HG02870 (cell line): ENCODE results near the gene PCMTD2.

ENCODE experiments used
- ATAC-seq: cut with Tn5 transposase; IDR thresholded peaks from one replicate; pipeline ENCODE4 v1.9.1; 2021; ENCODE audit warnings: mild to moderate bottlenecking, moderate library complexity; ENCODE audit not compliant: unreplicated experiment

The PCMTD2 gene

DNA sequence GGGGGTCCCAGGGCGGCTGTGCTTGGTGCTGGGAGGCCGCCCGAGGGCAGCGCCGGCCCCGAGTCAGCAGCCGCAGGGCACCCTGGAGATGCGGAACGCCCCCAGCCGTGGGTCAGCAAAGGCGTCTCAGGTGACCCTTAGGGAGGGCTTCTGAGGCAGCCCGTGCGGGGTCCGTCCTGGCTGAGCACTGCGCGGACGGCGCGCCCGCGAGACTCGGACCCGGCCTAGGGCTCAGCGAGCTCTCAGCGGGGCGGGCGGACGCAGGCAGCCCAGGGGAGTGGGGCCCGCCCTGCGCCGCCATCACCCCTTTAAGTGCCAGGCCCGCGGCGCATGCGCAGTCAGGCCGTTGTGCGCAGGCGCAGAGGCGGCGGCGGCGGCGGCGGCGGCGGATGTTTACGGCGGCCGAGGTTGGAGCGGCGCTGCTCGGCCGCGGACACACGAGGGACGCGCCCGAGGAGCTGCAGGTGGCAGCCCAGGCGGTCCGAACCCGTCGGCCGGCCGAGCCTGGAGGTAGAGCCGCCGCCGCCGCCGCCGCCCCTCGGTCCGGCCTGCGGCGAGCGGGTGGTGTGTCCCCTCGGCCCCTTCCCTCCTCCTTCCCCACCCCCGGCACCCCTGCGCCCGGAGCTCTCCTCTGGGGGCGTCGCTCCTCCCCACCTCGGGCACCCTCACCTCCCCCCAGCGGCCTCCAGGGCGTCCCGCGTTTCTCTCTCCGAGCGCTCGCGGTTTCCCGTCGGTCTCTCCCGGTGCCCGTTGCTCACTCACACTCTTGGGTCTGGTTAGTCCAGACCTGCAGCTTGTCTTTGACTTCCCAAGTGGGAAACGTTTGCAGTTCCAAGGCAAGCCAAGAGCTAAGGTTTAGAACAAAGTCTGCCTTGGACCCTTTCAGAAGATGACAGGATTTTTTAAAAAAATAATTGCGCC, at the start of gene PCMTD2:
PCMTD2 (plus strand) TSS at position 388 of the 921 bp plus-strand sequence. CDS start 4,218 bp downstream, outside the sequence.
- ATAC-seq: peak; percentile 61

DNA sequence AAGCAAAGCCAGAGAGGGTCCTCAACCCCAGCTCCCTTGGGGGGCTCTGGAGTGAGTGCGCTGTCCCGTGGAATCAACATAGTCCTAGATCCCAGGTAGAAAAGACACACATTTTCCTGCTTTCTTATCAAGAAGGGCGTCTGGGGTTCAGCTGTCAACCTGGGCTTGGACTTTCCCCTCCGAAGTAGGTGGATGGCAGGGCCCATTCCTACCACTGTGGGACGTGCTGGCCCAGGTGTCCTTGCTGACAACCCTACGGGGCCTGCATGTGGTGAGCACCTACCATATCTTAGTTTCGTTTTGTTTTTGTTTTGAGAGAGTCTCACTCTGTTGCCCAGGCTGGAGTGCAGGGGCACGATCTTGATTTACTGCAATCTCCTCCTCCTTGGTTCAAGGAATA, 48.9 kb upstream of the PCMTD2 start:
- ATAC-seq: no peak

DNA sequence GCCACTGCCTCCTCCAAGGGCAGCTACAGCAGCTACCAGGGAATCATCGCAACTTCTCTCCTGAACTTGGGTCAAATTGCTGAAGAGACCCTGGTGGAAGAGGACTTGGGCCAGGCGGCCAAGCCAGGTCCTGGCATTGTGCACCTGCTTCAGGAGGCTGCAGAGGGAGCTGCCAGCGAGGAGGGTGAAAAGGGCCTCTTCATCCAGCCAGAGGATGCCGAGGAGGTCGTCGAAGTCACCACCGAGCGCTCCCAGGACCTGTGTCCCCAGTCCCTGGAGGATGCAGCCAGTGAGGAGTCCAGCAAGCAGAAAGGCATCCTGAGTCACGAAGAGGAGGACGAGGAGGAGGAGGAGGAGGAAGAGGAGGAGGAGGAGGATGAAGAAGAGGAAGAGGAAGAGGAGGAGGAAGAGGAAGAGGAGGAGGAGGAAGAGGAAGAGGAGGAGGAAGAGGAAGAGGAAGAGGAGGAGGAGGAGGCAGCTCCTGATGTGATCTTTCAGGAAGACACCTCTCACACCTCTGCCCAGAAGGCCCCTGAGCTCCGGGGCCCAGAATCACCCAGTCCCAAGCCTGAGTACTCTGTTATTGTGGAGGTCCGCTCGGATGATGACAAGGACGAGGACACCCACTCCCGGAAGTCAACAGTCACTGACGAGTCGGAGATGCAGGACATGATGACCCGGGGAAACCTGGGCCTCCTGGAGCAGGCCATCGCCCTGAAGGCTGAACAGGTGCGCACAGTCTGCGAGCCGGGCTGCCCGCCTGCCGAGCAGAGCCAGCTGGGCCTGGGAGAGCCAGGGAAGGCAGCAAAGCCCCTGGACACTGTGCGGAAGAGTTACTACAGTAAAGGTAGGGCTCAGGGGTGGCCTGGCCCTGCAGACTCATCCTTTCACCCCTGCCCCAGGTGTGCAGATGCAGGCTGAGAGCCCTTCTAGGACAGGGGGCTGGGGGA, 47.6 kb upstream of the PCMTD2 start:
- no peak for ATAC-seq

DNA sequence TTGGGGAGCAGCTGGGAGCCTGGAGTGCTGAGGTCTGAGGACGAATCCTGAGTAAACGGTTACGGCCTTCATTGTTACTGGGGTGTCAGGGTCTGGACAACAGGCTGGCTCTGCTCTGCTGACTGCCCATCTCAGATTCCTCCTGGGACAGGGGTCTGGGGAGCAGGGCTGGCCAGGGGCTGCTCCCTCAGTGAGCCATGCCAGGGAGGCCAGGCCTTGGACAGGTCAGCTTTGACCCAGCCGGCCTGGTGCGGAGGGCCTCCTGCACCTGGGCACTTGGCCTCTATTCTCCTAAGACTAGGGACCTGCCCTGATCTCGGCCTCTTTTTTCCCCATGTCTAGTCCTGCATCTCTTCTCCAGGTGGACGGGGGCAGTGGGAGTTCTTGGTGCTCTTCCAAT, 46.4 kb upstream of the PCMTD2 start:
- no peak for ATAC-seq

DNA sequence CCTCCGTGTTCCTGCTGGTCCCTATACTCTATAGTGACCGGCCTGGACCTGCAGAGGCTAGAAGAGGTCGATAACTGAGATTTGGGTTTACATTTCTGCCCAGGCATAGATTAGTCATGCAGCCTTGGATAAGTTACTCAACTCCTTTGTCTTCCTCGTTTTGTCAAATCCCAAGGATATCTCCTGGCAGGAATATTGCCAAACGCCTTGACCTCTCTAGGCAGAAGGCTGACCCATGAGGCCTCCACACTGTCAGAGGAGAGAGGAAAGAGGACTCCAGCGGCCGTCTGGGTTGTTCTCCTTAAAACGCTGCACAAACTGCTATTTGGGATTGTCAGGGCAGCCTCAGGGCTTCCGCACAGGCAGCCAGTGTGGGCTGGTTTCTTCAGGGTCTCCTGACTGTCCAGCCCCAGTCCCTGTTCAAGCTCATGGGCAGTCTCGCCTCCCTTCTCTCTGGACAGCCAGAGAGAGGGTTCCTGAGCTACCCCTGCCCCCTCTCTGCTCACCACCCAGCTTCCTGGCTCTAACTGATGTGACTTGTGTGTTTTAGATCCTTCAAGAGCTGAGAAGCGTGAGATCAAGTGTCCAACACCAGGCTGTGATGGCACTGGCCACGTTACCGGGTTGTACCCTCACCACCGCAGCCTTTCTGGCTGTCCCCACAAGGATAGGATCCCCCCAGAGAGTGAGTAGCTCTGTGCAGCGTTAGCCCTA, 44.7 kb upstream of the PCMTD2 start:
- no peak for ATAC-seq

DNA sequence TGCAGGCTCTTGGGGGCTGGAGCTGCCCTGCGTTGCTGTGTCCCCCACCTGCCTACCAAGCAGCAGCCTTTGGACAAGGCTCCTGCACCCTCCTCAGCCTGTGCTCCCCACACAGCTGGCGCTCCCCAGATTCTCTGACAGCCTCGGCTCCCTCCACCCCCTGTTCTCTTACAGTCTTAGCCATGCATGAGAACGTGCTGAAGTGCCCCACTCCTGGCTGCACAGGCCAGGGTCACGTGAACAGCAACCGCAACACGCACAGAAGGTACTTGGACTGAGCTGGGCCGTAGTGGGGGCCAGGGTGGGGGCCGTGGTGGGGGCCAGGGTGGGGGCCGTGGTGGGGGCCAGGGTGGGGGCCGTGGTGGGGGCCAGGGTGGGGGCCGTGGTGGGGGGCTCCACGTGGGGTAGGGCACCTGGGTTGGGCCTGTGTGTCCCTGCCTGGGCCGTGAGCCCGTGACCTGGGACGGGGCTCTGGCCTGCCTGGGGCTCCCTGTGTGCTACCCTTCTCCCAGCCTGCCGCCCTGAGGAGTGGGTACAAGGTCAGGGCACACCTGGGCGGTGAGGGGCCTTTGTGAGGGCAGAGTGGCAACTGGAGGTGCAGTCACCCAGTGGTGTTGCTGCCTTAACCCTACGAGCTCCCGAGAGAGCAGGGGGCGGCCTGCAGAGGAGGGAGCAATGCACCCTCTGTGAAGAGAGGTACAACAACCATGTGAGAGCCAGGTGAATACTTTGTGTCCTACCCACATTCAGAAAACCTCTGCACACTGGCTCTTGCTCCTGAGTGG, 43.5 kb upstream of the PCMTD2 start:
- ATAC-seq: no peak

DNA sequence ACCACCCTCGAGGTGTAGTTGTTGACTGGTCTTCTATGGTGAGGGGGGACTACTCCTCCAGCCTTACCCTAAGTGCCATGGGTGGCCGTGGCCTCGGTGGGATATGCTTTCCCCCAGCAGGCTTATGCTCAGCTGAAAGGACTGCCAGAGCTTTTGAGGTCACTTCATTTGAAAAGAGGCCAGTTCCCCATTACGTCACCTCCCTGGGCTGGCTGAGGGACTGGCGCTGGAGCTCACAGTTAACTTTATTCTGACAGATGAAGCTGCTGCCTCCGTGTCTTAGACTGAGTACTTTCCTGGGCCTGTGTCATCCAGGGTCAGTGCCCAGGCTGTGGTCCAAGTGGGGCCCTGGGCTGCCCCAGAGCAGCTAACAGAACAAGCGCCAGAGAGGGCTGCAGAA, 42.8 kb upstream of the PCMTD2 start:
- ATAC-seq: no peak

DNA sequence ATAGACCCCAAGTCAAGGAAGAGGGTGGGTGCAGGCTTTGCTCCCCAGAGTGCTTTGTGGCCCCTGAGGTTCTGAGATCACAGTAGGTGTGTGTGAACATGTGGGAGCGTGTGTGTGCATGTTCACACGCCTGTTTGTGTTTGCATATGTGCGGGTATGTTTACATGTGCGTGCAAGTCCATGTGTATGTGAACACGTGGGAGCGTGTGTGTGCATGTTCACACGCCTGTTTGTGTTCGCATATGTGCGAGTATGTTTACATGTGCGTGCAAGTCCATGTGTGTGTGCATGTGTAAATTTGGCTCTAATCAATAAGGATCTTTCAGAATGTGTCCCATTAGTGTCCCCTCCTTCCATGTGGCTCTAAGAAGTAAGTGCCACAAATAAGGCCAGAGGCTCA, 41.4 kb upstream of the PCMTD2 start:
- ATAC-seq: no peak

DNA sequence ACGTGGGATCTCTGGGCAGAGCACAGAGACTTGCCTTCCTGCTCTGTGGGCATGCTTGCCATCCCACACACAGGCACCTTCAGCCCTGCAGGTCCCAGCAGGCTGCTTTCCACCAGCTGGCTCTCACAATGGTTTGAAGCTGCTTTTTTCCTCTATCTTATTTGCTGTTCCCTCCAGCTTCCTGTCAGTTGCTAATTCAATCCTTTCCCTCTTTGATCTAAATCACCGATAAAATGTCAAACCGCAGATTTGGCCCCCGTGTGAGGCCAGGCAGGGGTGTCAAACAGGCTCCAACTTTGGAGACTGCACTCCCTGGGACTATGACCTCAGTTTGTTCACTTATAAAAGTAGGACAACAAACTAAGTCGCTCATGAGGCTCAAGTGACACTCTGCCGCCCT, 40.6 kb upstream of the PCMTD2 start:
- no peak for ATAC-seq

DNA sequence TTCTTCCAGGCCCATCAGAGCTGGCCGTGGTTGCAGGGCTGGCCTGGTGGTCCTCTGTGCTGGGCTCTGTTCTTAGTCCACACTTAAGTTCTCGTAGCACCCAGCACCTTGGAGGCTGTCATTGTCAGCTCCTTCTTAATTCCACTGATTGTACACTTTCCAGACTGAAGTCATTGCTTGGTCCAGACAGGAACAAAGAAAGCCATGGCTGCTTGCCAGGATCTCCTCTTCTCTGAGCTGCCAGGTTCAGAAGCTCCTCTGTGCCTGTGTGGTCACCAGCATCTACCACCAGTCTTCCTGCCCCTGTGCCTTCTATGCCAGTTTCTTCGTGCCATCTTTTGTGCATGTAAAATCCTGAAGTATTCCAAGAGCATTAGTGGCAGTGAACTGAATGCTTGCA, 39.5 kb upstream of the PCMTD2 start:
- ATAC-seq: no peak

DNA sequence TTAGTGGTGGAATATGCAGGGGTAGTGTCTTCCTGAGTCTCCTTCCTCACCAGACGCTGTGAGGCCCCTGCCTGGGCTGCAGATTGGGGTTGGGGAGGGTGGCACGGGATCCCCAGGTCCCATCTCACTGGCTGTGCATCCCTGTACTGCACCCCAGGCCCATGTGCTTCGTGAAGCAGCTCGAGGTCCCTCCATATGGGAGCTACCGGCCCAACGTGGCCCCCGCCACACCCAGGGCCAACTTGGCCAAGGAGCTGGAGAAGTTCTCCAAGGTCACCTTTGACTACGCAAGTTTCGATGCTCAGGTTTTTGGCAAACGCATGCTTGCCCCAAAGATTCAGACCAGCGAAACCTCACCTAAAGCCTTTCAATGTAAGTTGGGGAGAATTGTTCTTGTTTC, 38.6 kb upstream of the PCMTD2 start:
- no peak for ATAC-seq

DNA sequence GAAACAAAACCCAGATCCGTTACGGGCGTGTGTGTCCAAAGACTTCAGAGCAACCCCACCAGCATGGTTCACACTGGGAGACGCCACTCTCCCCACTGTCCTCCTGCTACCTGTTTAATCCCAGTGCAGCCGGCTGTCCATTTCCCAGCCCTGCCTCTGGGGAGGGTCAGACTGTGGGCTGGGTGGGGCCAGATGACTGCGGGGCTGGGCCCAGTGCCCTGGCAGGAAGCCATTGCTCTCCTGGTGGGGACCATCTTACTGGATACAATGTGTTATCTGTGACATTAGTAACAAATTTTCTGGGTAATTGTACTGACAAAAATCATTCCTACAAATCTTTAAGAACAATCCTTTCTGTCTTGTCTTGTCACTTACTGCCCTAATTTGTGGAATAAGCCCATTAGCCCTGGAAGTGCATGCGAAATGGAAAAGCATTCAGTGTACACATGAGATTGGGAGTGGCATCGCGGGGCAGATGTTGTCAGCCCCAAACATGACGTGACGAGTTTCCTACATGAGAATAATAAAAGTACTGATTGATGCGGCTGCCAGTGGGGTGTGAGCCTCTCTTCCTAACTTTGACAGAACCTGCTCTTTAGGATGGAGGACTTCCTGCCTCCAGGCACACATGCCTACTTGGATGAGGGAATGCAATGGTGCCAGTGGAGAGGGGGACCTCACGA, 37.9 kb upstream of the PCMTD2 start:
- ATAC-seq: no peak

DNA sequence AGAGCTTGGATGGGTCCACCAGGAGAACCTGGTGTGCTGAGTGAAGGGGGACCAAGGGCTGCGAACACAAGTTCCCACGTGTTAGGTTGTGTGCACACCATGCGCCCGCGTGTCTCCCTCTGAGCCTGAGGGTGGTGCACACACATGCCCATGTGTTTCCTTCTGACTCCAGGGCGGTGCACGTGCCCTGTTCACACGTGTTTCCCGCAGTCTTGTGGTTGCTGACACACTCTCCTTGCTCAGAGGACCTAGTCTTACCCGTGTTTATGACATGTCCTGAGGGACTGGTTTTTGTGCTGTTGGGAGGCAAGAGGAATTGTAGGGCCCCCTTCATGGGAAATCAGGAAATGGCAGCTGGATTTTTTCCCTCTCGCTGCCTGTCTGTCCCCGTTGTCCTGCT, 36.3 kb upstream of the PCMTD2 start:
- no peak for ATAC-seq

DNA sequence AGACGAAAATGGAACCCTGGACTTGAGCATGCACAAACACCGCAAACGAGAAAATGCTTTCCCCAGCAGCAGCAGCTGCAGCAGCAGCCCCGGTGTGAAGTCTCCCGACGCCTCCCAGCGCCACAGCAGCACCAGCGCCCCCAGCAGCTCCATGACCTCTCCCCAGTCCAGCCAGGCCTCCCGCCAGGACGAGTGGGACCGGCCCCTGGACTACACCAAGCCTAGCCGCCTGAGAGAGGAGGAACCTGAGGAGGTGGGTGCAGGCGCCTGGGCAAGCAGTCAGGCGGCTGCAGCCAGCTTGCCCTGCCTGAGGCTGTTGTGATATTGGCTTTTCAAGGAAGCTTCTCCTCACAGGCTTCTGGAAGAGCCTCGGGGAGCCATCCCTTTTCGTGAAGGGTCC, 35.8 kb upstream of the PCMTD2 start:
- no peak for ATAC-seq

DNA sequence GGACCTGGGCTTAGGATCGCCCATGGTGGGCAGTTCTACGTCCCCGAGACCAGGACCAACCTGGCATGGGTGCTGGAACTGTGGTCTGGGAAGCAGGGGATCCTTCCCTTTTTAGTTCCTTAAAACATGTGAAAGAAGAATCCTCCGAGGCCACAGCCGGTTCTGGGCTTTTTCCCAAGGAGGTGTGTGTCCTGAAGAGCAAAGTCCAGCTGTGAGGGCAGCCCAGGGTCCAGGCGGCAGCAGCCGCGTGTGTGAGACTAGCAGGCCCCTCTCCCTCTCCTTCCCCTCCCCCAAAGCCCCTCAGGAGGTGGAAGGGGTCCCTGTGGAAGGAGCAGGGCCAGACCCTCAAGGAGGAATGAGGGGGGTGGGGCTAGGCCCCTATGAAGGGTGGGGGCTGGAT, 35.1 kb upstream of the PCMTD2 start:
- ATAC-seq: no peak

DNA sequence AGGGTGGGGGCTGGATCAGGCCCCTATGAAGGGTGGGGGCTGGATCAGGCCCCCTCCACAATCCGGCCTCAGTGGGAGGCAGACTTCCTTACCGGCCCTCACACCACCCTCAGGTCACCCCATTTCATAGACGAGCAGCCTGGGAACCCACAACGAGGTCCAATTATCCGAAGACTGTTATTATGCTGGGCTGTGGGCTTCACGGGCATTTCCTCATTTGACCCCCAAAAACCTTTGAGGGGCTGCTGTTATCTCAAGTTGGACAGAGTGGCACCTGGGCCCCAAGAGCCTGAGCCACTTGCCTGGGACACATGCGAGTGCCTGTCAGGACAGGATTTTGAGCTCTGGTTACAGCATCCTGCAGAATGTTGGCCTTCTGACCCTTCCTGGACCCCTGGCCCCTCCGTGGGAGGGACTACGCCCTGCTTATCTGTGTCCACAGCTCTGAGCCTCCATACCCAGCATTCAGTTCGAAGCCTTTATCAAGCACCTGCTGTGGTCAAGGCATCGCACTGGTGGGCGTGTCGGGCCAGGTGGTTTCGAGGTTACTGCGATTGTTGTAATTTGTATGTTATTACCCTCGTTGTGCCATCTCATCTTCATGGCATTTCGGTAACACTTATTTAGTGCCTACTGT, 34.5 kb upstream of the PCMTD2 start:
- ATAC-seq: no peak

DNA sequence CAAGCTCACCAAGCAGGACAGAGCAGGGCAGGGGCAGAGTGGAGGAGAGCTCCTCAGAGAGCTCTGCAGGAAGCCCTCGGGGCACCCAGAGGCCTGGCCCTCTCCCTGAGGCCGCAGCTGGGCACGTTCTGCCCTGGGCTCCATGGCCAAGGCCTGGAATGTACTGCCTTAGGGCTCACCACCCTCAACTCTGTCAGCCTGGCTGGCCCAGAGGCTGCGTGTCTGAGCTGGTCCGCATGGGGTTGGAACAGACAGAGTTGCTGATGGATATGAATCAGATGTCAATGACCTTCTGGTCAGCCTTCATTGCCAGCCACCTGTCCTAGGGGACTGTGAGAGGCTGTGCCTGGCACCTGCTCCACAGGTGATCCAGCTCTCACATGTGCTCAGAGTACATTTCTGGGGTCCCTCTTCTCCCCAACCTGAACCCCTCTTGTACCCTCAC, 33.2 kb upstream of the PCMTD2 start:
- no peak for ATAC-seq

DNA sequence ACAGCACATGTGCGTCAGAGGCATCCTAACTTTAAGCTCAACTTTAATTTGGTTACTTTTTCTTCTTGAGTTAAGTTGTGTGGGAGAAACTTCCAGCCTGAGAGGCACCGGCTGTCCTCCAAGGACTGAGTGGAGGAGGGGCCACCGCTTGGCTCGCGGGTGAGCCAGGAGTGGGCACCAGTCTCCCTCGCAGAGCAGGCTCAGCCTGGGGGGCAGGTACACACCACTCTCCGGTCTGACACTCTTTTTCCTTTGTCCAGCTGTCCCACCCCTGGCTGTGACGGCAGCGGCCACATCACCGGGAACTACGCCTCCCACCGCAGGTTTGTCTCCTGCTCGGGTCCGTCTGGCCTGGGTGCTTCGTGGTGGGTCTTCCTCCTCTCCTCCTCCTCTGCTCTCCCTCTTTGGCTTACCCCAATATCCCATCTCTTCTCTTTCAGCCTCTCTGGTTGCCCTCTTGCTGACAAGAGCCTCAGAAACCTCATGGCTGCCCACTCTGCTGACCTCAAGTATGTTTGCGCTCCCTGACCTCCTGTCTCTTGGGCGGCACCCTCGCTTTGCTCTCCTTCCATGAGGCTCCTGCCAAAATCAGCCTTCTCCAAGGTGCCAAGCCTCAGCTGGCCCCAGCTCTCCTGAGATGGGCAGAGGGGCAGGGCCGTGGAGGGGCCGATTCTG, 32.6 kb upstream of the PCMTD2 start:
- no peak for ATAC-seq
